ENCODE data around the gene DNAJC21.

- TF ChIP-seq CTCF (IDR thresholded peaks at IDR 0.05; ENCODE audit: insufficient read depth, low read depth, low read length) (no peak), EZH2 (IDR thresholded peaks at IDR 0.05; ENCODE audit: insufficient read depth, low read length) (no peak)
Measured at GRCh38 chr5:34897646-34898045, 31.7 kb upstream of the DNAJC21 start.
